ENCODE results near the gene NT5E.

Gene NT5E

GRCh38 chr6:85419046-85419759 is 30.7 kb upstream of the NT5E start:
- ChIA-PET POLR2A (no interaction called here), CTCF (interaction anchor here (0.6 to 0.7 kb wide), 3 partner anchors 30 to 994 kb away, joined by 3 to 5 read pairs (median 3); no protein-coding TSS in a partner anchor)
- Histone ChIP-seq H3K4me1 (ENCODE audit: control insufficient read depth, insufficient read depth, low read length) (no peaks in the 10 kb centered on the region; the same call in 1 of the 2 replicates), H3K36me3 (ENCODE audit: control insufficient read depth in 2 of 2, insufficient read depth in 1 of 2, low read length in 2 of 2) (no peaks in the 10 kb centered on the region), H3K4me3 (ENCODE audit: low read depth, low read length) (no peak overlapping the region), H3K27ac (ENCODE audit: extremely low read depth, low read depth, low read length) (no peak overlapping the region), H3K9me3 (ENCODE audit: control insufficient read depth, insufficient read depth, low read depth, low read length) (no peaks in the 10 kb centered on the region)
- TF ChIP-seq ZNF19 (tag by site-specific recombination; IDR thresholded peaks at IDR 0.05; ENCODE audit: low read depth) (no peak), PRDM1 (tag by site-specific recombination; IDR thresholded peaks at IDR 0.05) (peak; percentile 68)

- no peaks in the 10 kb centered on the region for H3K9me3 ChIP-seq (ENCODE audit: control insufficient read depth, insufficient read depth, low read depth, low read length)
- TF ChIP-seq MYNN (tag by site-specific recombination; IDR thresholded peaks at IDR 0.05; ENCODE audit: borderline replicate concordance) (no peak), ATF2 (tag by site-specific recombination; IDR thresholded peaks at IDR 0.05; ENCODE audit: low read depth) (no peak), ZNF843 (tag by site-specific recombination; IDR thresholded peaks at IDR 0.05) (no peak), HIC1 (tag by site-specific recombination; IDR thresholded peaks at IDR 0.05) (no peak), PRDM2 (tag by site-specific recombination; IDR thresholded peaks at IDR 0.05; ENCODE audit: borderline replicate concordance) (no peak), ZNF350 (tag by site-specific recombination; IDR thresholded peaks at IDR 0.05) (no peak), ZNF585B (tag by site-specific recombination; IDR thresholded peaks at IDR 0.05) (no peak), ZBTB26 (tag by site-specific recombination; optimal IDR thresholded peaks at IDR 0.05) (no peak), ZNF274 (IDR thresholded peaks at IDR 0.05; ENCODE audit: low read length) (no peak), ZNF274 (tag by site-specific recombination; IDR thresholded peaks at IDR 0.05; ENCODE audit: borderline replicate concordance) (no peak), ZNF768 (tag by site-specific recombination; IDR thresholded peaks at IDR 0.05) (no peak), KLF8 (tag by site-specific recombination; IDR thresholded peaks at IDR 0.05) (no peak), ZNF623 (tag by site-specific recombination; IDR thresholded peaks at IDR 0.05) (no peak), ZBTB1 (tag by site-specific recombination; IDR thresholded peaks at IDR 0.05) (no peak), KLF1 (tag by site-specific recombination; IDR thresholded peaks at IDR 0.05) (no peak), ZNF366 (tag by site-specific recombination; conservative IDR thresholded peaks at IDR 0.05) (no peak), PRDM1 (tag by site-specific recombination; IDR thresholded peaks at IDR 0.05) (no peak)
- H3K4me3 ChIP-seq (ENCODE audit: low read depth, low read length) = no peak overlapping the region
- ChIA-PET CTCF (no interaction called here), POLR2A (no interaction called here)
- H3K4me1 ChIP-seq (ENCODE audit: control insufficient read depth, insufficient read depth, low read length) = no peaks in the 10 kb centered on the region; the same call in 1 of the 2 replicates
- H3K27ac ChIP-seq (ENCODE audit: extremely low read depth, low read depth, low read length) = no peak overlapping the region
- H3K36me3 ChIP-seq (ENCODE audit: control insufficient read depth in 2 of 2, insufficient read depth in 1 of 2, low read length in 2 of 2) = no peaks in the 10 kb centered on the region
Observed at GRCh38 chr6:85420551-85420950, 29.3 kb upstream of the NT5E start.
